HepG2 (cell line): ENCODE results near the gene CENATAC. TPM values are rescaled to one million over a fixed set of nuclear protein-coding genes. Genes with fewer than 3 reads are reported as not detected.
A peak's percentile ranks its signal among the peaks of the same experiment; 100 is the strongest.

ENCODE experiments used
- AHR ChIP-seq: IDR thresholded peaks from 2 replicates; pipeline ENCODE4 v1.6.1; 2018; ENCODE audit warnings: missing genetic modification reagents, missing compliant biosample characterization
- ATAD3A ChIP-seq: sonication (generic); formaldehyde crosslinking; IDR thresholded peaks from 2 replicates; pipeline ENCODE4 v1.4.0; 2020; ENCODE audit warnings: missing genetic modification reagents
- HMG20B ChIP-seq: conservative IDR thresholded peaks from 2 replicates; pipeline ENCODE4 v1.6.1; 2016; ENCODE audit warnings: missing genetic modification reagents, missing compliant biosample characterization
- JUND ChIP-seq: sonication (generic); formaldehyde crosslinking; IDR thresholded peaks from 2 replicates; pipeline ENCODE4 v1.8.0; 2022; ENCODE audit warnings: mild to moderate bottlenecking, missing genetic modification reagents
- NFKB2 ChIP-seq: sonication (generic); formaldehyde crosslinking; IDR thresholded peaks from 2 replicates; pipeline ENCODE4 v1.4.0; 2020; ENCODE audit warnings: missing genetic modification reagents, borderline replicate concordance
- NFRKB ChIP-seq: fragments of 450-650 bp; IDR thresholded peaks from 2 replicates; pipeline ENCODE4 v1.6.1; 2017
- PAX8 ChIP-seq: sonication (generic); formaldehyde crosslinking; IDR thresholded peaks from 2 replicates; pipeline ENCODE4 v1.8.0; 2022; ENCODE audit warnings: mild to moderate bottlenecking, missing genetic modification reagents, borderline replicate concordance
- PLRG1 ChIP-seq: fragments of 450-650 bp; conservative IDR thresholded peaks from 2 replicates; pipeline ENCODE4 v1.6.1; 2016
- POLR2A ChIP-seq, 2 experiments: IDR thresholded peaks; 2 replicates each; pipeline ENCODE4 v1.6.1; 2011; ENCODE audit warnings: low read depth in 2 of 2, low read length in 2 of 2, mild to moderate bottlenecking in 1 of 2, moderate library complexity in 1 of 2; ENCODE audit not compliant: insufficient read depth in 1 of 2
- POLR2AphosphoS2 ChIP-seq: IDR thresholded peaks from 2 replicates; pipeline ENCODE4 v1.6.1; 2011; ENCODE audit warnings: low read depth, low read length, improper control_type of control experiment
- SP4 ChIP-seq: sonication (generic); formaldehyde crosslinking; IDR thresholded peaks from 2 replicates; pipeline ENCODE4 v1.8.1; 2023; ENCODE audit warnings: mild to moderate bottlenecking, missing genetic modification reagents
- SPEN ChIP-seq: sonication (generic); formaldehyde crosslinking; IDR thresholded peaks from 2 replicates; pipeline ENCODE4 v1.5.1; 2020; ENCODE audit warnings: low read depth, mild to moderate bottlenecking, missing genetic modification reagents
- SYNCRIP ChIP-seq: fragments of 200-400 bp; formaldehyde crosslinking; IDR thresholded peaks from 2 replicates; pipeline ENCODE4 v1.6.1; 2018; ENCODE audit warnings: mild to moderate bottlenecking, low read depth, low read length; ENCODE audit not compliant: insufficient read depth
- YY1 ChIP-seq: IDR thresholded peaks from 2 replicates; pipeline ENCODE4 v1.6.1; 2011; ENCODE audit warnings: low read length, low read depth, moderate library complexity, mild to moderate bottlenecking; ENCODE audit not compliant: insufficient read depth, insufficient replicate concordance
- ZNF138 ChIP-seq: sonication (generic); formaldehyde crosslinking; IDR thresholded peaks from 2 replicates; pipeline ENCODE4 v1.5.0; 2020; ENCODE audit warnings: mild to moderate bottlenecking, low read depth, missing genetic modification reagents
- ZNF674 ChIP-seq: sonication (generic); formaldehyde crosslinking; IDR thresholded peaks from 2 replicates; pipeline ENCODE4 v1.5.0; 2020; ENCODE audit warnings: low read depth, mild to moderate bottlenecking, missing genetic modification reagents
- polyA plus RNA-seq, 8 experiments: library from polyadenylated mRNA; depleted of rRNA in 3 of 8; stranded (reverse) in 7 of 8; unstranded in 1 of 8; fragments of >200 nt; fragmentation: Illumina TruSeq in 4 of 8; extraction: Trizol in 4 of 8; gene quantifications; 2 replicates each; pipeline versions ENCODE4 v1.2.1 to v1.2.3, GENCODE V29; 2011 to 2016; ENCODE audit warnings: low read depth in 4 of 8, missing spikeins in 1 of 8, mixed read lengths in 1 of 8; ENCODE audit not compliant: insufficient read depth in 1 of 8
- total RNA-seq, 5 experiments: library from RNA; depleted of rRNA; stranded (reverse); fragments of >200 nt; fragmentation: Illumina TruSeq; extraction: Trizol; gene quantifications; 2 replicates each; pipeline ENCODE4 v1.2.3, GENCODE V29; 2016; ENCODE audit warnings: low read depth in 1 of 5
- TF ChIP-seq, protein P1 (sequence below): sonication (generic); formaldehyde crosslinking; IDR thresholded peaks from 2 replicates; pipeline ENCODE4 v1.9.0; 2021; ENCODE audit warnings: missing genetic modification reagents, mild to moderate bottlenecking, borderline replicate concordance
- TF ChIP-seq, protein P2 (sequence below): IDR thresholded peaks from 2 replicates; pipeline ENCODE4 v1.6.1; 2016; ENCODE audit warnings: low read depth, missing genetic modification reagents, missing compliant biosample characterization
- TF ChIP-seq, protein P3 (sequence below): sonication (generic); formaldehyde crosslinking; IDR thresholded peaks from 2 replicates; pipeline ENCODE4 v1.5.1; 2020; ENCODE audit warnings: mild to moderate bottlenecking, missing genetic modification reagents, moderate library complexity
- TF ChIP-seq, protein P4 (sequence below): sonication (generic); formaldehyde crosslinking; IDR thresholded peaks from 2 replicates; pipeline ENCODE4 v1.5.0; 2020; ENCODE audit warnings: missing genetic modification reagents, mild to moderate bottlenecking, borderline replicate concordance

Gene CENATAC
- total and polyA plus RNA-seq, 2 of the 13 experiments (the other 11 are each of a cell fraction or from before 2014, with no cell fraction given), result 21.7 to 25.0 TPM

DNA sequence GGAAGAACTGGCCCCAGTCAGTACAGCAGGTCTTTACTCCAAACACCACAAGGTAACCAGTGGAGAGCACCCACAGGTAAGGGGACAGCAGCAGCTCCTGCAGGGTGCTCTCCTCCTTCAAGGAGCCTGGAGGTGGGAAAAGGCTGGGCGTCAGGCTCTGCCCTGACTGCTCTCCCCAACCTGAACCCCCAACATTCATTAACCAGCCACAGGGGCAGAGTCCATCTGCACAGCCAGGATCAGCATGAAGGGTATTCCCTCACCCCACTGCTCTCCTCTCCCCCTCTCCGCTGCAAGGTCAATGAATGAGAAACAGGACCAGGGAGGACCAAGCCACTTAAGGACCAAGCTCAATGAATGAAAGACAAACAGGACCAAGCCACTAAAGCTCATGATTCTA, 29.0 kb downstream of the CENATAC start (continued):
- TF ChIP-seq SYNCRIP (no peak), YY1 (no peak), PLRG1 (no peak), NFKB2 (no peak), HMG20B (CRISPR knock-in tag) (no peak), ZNF138 (CRISPR knock-in tag) (no peak), SPEN (CRISPR knock-in tag) (no peak), NFRKB (no peak), POLR2A (IDR thresholded peaks at IDR 0.05; ENCODE audit: insufficient read depth in 1 of 2, low read depth in 2 of 2, low read length in 2 of 2) (peak in 1 of 2 experiments; percentile 52; a peak in 2 of 4 replicates), POLR2AphosphoS2 (no peak), SP4 (no peak), ATAD3A (no peak), PAX8 (CRISPR knock-in tag) (no peak), JUND (CRISPR knock-in tag) (no peak), ZNF674 (CRISPR knock-in tag) (no peak), AHR (CRISPR knock-in tag) (no peak)
- TF ChIP-seq, protein P1, sequence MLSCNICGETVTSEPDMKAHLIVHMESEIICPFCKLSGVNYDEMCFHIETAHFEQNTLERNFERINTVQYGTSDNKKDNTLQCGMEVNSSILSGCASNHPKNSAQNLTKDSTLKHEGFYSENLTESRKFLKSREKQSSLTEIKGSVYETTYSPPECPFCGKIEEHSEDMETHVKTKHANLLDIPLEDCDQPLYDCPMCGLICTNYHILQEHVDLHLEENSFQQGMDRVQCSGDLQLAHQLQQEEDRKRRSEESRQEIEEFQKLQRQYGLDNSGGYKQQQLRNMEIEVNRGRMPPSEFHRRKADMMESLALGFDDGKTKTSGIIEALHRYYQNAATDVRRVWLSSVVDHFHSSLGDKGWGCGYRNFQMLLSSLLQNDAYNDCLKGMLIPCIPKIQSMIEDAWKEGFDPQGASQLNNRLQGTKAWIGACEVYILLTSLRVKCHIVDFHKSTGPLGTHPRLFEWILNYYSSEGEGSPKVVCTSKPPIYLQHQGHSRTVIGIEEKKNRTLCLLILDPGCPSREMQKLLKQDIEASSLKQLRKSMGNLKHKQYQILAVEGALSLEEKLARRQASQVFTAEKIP (CRISPR knock-in tag), result no peak
- TF ChIP-seq, protein P2, sequence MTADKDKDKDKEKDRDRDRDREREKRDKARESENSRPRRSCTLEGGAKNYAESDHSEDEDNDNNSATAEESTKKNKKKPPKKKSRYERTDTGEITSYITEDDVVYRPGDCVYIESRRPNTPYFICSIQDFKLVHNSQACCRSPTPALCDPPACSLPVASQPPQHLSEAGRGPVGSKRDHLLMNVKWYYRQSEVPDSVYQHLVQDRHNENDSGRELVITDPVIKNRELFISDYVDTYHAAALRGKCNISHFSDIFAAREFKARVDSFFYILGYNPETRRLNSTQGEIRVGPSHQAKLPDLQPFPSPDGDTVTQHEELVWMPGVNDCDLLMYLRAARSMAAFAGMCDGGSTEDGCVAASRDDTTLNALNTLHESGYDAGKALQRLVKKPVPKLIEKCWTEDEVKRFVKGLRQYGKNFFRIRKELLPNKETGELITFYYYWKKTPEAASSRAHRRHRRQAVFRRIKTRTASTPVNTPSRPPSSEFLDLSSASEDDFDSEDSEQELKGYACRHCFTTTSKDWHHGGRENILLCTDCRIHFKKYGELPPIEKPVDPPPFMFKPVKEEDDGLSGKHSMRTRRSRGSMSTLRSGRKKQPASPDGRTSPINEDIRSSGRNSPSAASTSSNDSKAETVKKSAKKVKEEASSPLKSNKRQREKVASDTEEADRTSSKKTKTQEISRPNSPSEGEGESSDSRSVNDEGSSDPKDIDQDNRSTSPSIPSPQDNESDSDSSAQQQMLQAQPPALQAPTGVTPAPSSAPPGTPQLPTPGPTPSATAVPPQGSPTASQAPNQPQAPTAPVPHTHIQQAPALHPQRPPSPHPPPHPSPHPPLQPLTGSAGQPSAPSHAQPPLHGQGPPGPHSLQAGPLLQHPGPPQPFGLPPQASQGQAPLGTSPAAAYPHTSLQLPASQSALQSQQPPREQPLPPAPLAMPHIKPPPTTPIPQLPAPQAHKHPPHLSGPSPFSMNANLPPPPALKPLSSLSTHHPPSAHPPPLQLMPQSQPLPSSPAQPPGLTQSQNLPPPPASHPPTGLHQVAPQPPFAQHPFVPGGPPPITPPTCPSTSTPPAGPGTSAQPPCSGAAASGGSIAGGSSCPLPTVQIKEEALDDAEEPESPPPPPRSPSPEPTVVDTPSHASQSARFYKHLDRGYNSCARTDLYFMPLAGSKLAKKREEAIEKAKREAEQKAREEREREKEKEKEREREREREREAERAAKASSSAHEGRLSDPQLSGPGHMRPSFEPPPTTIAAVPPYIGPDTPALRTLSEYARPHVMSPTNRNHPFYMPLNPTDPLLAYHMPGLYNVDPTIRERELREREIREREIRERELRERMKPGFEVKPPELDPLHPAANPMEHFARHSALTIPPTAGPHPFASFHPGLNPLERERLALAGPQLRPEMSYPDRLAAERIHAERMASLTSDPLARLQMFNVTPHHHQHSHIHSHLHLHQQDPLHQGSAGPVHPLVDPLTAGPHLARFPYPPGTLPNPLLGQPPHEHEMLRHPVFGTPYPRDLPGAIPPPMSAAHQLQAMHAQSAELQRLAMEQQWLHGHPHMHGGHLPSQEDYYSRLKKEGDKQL (CRISPR knock-in tag), result no peak
- TF ChIP-seq, protein P3, sequence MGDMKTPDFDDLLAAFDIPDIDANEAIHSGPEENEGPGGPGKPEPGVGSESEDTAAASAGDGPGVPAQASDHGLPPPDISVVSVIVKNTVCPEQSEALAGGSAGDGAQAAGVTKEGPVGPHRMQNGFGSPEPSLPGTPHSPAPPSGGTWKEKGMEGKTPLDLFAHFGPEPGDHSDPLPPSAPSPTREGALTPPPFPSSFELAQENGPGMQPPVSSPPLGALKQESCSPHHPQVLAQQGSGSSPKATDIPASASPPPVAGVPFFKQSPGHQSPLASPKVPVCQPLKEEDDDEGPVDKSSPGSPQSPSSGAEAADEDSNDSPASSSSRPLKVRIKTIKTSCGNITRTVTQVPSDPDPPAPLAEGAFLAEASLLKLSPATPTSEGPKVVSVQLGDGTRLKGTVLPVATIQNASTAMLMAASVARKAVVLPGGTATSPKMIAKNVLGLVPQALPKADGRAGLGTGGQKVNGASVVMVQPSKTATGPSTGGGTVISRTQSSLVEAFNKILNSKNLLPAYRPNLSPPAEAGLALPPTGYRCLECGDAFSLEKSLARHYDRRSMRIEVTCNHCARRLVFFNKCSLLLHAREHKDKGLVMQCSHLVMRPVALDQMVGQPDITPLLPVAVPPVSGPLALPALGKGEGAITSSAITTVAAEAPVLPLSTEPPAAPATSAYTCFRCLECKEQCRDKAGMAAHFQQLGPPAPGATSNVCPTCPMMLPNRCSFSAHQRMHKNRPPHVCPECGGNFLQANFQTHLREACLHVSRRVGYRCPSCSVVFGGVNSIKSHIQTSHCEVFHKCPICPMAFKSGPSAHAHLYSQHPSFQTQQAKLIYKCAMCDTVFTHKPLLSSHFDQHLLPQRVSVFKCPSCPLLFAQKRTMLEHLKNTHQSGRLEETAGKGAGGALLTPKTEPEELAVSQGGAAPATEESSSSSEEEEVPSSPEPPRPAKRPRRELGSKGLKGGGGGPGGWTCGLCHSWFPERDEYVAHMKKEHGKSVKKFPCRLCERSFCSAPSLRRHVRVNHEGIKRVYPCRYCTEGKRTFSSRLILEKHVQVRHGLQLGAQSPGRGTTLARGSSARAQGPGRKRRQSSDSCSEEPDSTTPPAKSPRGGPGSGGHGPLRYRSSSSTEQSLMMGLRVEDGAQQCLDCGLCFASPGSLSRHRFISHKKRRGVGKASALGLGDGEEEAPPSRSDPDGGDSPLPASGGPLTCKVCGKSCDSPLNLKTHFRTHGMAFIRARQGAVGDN (CRISPR knock-in tag), result no peak; the same call in 1 of the 2 replicates
- TF ChIP-seq, protein P4, sequence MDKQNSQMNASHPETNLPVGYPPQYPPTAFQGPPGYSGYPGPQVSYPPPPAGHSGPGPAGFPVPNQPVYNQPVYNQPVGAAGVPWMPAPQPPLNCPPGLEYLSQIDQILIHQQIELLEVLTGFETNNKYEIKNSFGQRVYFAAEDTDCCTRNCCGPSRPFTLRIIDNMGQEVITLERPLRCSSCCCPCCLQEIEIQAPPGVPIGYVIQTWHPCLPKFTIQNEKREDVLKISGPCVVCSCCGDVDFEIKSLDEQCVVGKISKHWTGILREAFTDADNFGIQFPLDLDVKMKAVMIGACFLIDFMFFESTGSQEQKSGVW (CRISPR knock-in tag), result no peak
